HepG2 (cell line): Measurements from ENCODE around the gene NEURL4. TPM values are rescaled to one million over a fixed set of nuclear protein-coding genes. Genes with fewer than 3 reads are reported as not detected.
A peak's percentile ranks its signal among the peaks of the same experiment; 100 is the strongest.

ENCODE experiments used
- CHD2 ChIP-seq: IDR thresholded peaks from 2 replicates; pipeline ENCODE4 v1.6.1; 2011; ENCODE audit warnings: low read depth, low read length, improper control_type of control experiment
- EEA1 ChIP-seq: sonication (generic); formaldehyde crosslinking; IDR thresholded peaks from 2 replicates; pipeline ENCODE4 v1.5.1; 2020; ENCODE audit warnings: mild to moderate bottlenecking, missing genetic modification reagents, borderline replicate concordance
- ETV6 ChIP-seq: sonication (generic); formaldehyde crosslinking; conservative IDR thresholded peaks from 2 replicates; pipeline ENCODE4 v1.4.0; 2020; ENCODE audit warnings: missing genetic modification reagents
- GTF2F1 ChIP-seq: fragments of 150-350 bp; IDR thresholded peaks from 2 replicates; pipeline ENCODE4 v1.6.1; 2014; ENCODE audit warnings: low read length
- KAT8 ChIP-seq: IDR thresholded peaks from 2 replicates; pipeline ENCODE4 v1.6.1; 2016; ENCODE audit warnings: missing genetic modification reagents, missing compliant biosample characterization
- PRMT3 ChIP-seq: sonication (generic); formaldehyde crosslinking; IDR thresholded peaks from 2 replicates; pipeline ENCODE4 v1.8.1; 2022; ENCODE audit warnings: low read depth, mild to moderate bottlenecking, moderate library complexity, missing genetic modification reagents, borderline replicate concordance
- TBX3 ChIP-seq: fragments of 450-650 bp; IDR thresholded peaks from 2 replicates; pipeline ENCODE4 v1.6.1; 2017; ENCODE audit warnings: antibody characterized with exemption, mild to moderate bottlenecking, inconsistent platforms, borderline replicate concordance
- U2AF1 ChIP-seq: fragments of 200-400 bp; formaldehyde crosslinking; optimal IDR thresholded peaks from 2 replicates; pipeline ENCODE3; 2017; ENCODE audit warnings: mild to moderate bottlenecking, low read depth, low read length
- ZBTB42 ChIP-seq: sonication (generic); formaldehyde crosslinking; IDR thresholded peaks from 2 replicates; pipeline ENCODE4 v1.5.0; 2020; ENCODE audit warnings: mild to moderate bottlenecking, missing genetic modification reagents
- ZBTB43 ChIP-seq: sonication (generic); formaldehyde crosslinking; conservative IDR thresholded peaks from 2 replicates; pipeline ENCODE4 v1.4.0; 2020; ENCODE audit warnings: missing genetic modification reagents
- ZMYM2 ChIP-seq: sonication (generic); formaldehyde crosslinking; IDR thresholded peaks from 2 replicates; pipeline ENCODE4 v1.8.0; 2022; ENCODE audit warnings: mild to moderate bottlenecking, missing genetic modification reagents
- ZNF138 ChIP-seq: sonication (generic); formaldehyde crosslinking; IDR thresholded peaks from 2 replicates; pipeline ENCODE4 v1.5.0; 2020; ENCODE audit warnings: mild to moderate bottlenecking, low read depth, missing genetic modification reagents
- ZNF225 ChIP-seq: sonication (generic); formaldehyde crosslinking; IDR thresholded peaks from 2 replicates; pipeline ENCODE4 v1.4.0; 2020; ENCODE audit warnings: mild to moderate bottlenecking, missing genetic modification reagents
- ZNF251 ChIP-seq: sonication (generic); formaldehyde crosslinking; IDR thresholded peaks from 2 replicates; pipeline ENCODE4 v1.9.0; 2021; ENCODE audit warnings: mild to moderate bottlenecking, missing genetic modification reagents
- ZNF253 ChIP-seq: sonication (generic); formaldehyde crosslinking; IDR thresholded peaks from 2 replicates; pipeline ENCODE4 v1.8.0; 2022; ENCODE audit warnings: mild to moderate bottlenecking, missing genetic modification reagents, borderline replicate concordance
- ZNF282 ChIP-seq: fragments of 450-650 bp; IDR thresholded peaks from 2 replicates; pipeline ENCODE4 v1.6.1; 2018; ENCODE audit not compliant: partially characterized antibody
- ZNF318 ChIP-seq: sonication (generic); formaldehyde crosslinking; IDR thresholded peaks from 2 replicates; pipeline ENCODE4 v1.4.0; 2020; ENCODE audit warnings: mild to moderate bottlenecking, missing genetic modification reagents
- ZNF546 ChIP-seq: sonication (generic); formaldehyde crosslinking; conservative IDR thresholded peaks from 2 replicates; pipeline ENCODE4 v1.8.1; 2023; ENCODE audit warnings: mild to moderate bottlenecking, missing genetic modification reagents
- ZNF629 ChIP-seq: sonication (generic); formaldehyde crosslinking; conservative IDR thresholded peaks from 2 replicates; pipeline ENCODE4 v1.5.0; 2020; ENCODE audit warnings: missing genetic modification reagents
- ZNF691 ChIP-seq: sonication (generic); formaldehyde crosslinking; IDR thresholded peaks from 2 replicates; pipeline ENCODE4 v1.4.0; 2020; ENCODE audit warnings: missing genetic modification reagents, low read depth, mild to moderate bottlenecking, borderline replicate concordance
- polyA plus RNA-seq, 8 experiments: library from polyadenylated mRNA; depleted of rRNA in 3 of 8; stranded (reverse) in 7 of 8; unstranded in 1 of 8; fragments of >200 nt; fragmentation: Illumina TruSeq in 4 of 8; extraction: Trizol in 4 of 8; gene quantifications; 2 replicates each; pipeline versions ENCODE4 v1.2.1 to v1.2.3, GENCODE V29; 2011 to 2016; ENCODE audit warnings: low read depth in 4 of 8, missing spikeins in 1 of 8, mixed read lengths in 1 of 8; ENCODE audit not compliant: insufficient read depth in 1 of 8
- total RNA-seq, 5 experiments: library from RNA; depleted of rRNA; stranded (reverse); fragments of >200 nt; fragmentation: Illumina TruSeq; extraction: Trizol; gene quantifications; 2 replicates each; pipeline ENCODE4 v1.2.3, GENCODE V29; 2016; ENCODE audit warnings: low read depth in 1 of 5

Gene NEURL4
- total and polyA plus RNA-seq, 2 of the 13 experiments (the other 11 are each of a cell fraction or from before 2014, with no cell fraction given), result 14.8 to 15.7 TPM

GRCh38 chr17:7351665-7352502 is 22.7 kb upstream of the NEURL4 start, which contains the start of gene KCTD11 (continued):
- no peak for TF ChIP-seq ZNF318 (CRISPR knock-in tag)
- TF ChIP-seq ZNF138 (CRISPR knock-in tag), result no peak; the same call in 1 of the 2 replicates
- TF ChIP-seq ZNF546 (CRISPR knock-in tag), result peak; percentile 49; the same call in 1 of the 2 replicates
- TF ChIP-seq EEA1 (CRISPR knock-in tag), result 0 out of 2 replicates have a peak, but pooled peaks have one; percentile 20
- TF ChIP-seq ZMYM2 (CRISPR knock-in tag), result no peak
- no peak; the same call in 1 of the 2 replicates for TF ChIP-seq ZBTB42
- peak; percentile 16; the same call in 1 of the 2 replicates for TF ChIP-seq ZNF691 (CRISPR knock-in tag)
- TF ChIP-seq ZNF253, result no peak
- no peak for TF ChIP-seq ZNF629 (CRISPR knock-in tag)
- TF ChIP-seq ZNF282, result no peak
- no peak for TF ChIP-seq ZNF251 (CRISPR knock-in tag)
- no peak for TF ChIP-seq PRMT3 (CRISPR knock-in tag)
- no peak for TF ChIP-seq GTF2F1
- no peak for TF ChIP-seq ETV6
- no peak for TF ChIP-seq ZBTB43 (CRISPR knock-in tag)
- no peak for TF ChIP-seq U2AF1
- TF ChIP-seq TBX3, result no peak
- TF ChIP-seq KAT8 (CRISPR knock-in tag), result peak; percentile 33; the same call in 1 of the 2 replicates
- no peak for TF ChIP-seq ZNF225
- no peak for TF ChIP-seq CHD2
